Activated T-helper 9 cell treated with anti-CD3 and anti-CD28 coated beads, Interleukin-2, amount 50 U/mL, for 16 hours (primary cell): Measurements from ENCODE around the gene SMG5.

Experiments used
- DNase-seq: peaks from one replicate; pipeline ENCODE4 v3.0.0-alpha.2; 2020; ENCODE audit warnings: low read depth

The SMG5 gene

GRCh38 chr1:156212130-156212529, 70.5 kb downstream of the SMG5 start:
- DNase-seq, result no peak

- no peak for DNase-seq
Observed at GRCh38 chr1:156211243-156211642, 71.4 kb downstream of the SMG5 start.

GRCh38 chr1:156204686-156205085, 77.9 kb downstream of the SMG5 start:
- DNase-seq, result no peak

- no peak for DNase-seq
Observed at GRCh38 chr1:156203331-156203730, 79.3 kb downstream of the SMG5 start.

GRCh38 chr1:156200044-156200443, 82.6 kb downstream of the SMG5 start:
- no peak for DNase-seq
